NCI-H748 (cell line): Measurements from ENCODE around the gene PRSS33.

Experiments used
- DNase-seq: peaks from one replicate; lab custom pipeline; 2025; ENCODE audit not compliant: unreplicated experiment; lab: John Stamatoyannopoulos, UW

Gene PRSS33

DNA sequence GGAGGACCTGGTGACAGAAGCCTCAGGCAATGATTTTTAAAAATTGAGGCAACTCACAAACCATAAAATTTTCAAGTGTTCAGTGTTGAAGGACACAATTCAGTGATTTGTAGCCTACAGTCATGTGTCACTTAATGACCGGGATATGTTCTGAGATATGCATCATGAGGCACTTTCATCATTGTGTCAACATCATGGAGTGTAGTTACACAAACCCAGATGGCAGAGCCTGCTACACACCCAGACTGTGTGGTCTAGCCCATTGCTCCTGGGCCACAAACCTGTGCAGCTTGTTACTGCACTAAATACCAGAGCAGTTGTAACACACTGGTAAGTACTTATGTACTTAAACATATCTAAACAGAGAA is 12.5 kb upstream of the PRSS33 start:
- DNase-seq: no peak

GRCh38 chr16:2799205-2799858 is 12.0 kb upstream of the PRSS33 start:
- DNase-seq: no peak

DNA sequence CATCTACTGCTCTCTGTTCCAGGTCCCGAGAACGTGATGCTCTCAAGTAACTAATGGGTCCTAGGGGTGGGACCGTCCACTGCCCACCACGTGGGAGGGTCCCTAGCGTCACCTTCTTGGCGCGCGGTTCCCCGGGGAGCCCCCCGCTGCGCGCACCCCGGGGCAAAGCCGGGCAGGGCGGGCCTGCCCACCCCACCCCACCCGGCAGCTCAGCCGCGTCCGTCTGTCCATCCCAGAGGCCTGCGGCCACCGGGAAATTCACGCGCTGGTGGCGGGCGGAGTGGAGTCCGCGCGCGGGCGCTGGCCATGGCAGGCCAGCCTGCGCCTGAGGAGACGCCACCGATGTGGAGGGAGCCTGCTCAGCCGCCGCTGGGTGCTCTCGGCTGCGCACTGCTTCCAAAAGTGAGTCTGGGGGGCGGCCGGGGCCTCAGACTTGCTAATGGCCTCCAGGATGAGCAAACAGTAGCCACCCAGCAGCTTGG is 11.4 kb upstream of the PRSS33 start:
- DNase-seq: no peak

- no peak for DNase-seq
Measured at GRCh38 chr16:2795395-2796143, 8.2 kb upstream of the PRSS33 start.

DNA sequence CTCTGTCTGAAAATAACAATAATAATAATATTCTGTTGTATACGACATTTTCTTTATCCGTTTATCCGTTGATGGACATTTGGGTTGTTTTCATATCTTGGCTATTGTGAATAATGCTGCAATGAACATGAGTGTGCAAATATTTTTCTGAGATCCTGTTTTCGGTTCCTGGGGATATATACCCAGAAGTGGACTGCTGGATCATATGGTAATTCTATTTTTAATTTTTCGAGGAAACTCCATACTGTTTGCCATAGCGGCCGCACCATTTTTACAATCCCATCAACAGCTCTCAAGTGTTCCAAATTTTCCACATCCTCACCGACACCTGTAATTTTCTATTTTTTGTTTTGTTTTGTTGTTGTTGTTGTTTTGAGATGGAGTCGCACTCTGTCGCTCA is 5.6 kb upstream of the PRSS33 start:
- no peak for DNase-seq

DNA sequence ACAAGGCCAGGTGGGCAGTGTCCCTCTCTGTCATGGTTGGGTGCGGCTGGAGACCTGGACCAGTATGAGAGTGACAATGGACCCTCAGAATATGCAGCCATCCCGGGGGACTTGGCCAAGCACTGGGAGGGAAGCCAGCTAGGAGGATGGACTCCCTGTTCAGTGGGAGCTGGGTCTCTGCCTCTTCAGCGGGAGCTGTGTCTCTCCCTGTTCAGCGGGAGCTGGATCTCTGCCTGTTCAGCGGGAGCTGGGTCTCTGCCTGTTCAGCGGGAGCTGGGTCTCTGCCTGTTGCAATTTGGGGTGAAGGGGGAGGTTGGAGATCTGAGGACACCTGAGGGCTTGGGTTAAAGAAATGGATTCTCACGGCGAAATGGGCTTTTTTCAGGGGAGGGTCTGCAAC is 3.8 kb upstream of the PRSS33 start:
- DNase-seq: no peak

DNA sequence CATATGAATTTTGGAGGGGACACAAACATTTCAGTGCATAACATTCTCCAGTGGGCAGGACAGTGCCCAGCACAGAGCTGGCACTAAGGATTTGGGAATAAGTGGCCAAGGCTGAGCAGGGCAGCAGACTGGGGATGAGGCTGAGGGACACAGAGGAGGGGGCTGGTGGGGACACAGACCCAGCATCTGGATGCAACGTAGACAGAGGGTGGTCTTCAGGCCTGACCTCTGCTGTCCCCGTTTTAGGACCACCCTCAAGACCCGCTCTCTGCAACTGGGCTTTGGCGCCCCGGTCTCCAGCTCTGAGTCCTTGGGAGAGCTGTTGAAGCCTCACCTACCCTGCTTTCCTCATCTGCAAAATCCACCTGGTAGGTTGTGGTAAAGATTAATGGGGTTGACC is 3.3 kb upstream of the PRSS33 start:
- DNase-seq: no peak

DNA sequence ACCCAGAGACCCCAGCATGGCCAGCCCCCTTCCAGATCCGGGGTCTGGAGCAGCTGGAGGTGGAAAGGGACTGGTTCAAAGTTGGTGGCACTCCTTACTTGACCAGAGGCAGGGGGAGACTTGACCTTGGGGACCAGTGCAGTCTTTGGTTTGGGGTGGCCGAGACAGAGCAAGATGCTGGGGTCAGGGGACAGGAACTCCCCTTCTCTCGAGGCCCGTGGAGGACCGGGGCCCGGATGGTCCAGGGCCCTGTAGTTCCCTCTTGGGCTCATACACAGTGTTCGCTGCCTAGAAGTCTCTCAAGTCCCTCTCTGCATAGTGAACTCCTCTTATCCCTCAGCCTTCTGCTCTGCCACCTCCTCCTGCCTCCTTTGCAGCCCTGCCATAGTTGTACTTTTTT is 601 bp upstream of the PRSS33 start:
- no peak for DNase-seq

DNA sequence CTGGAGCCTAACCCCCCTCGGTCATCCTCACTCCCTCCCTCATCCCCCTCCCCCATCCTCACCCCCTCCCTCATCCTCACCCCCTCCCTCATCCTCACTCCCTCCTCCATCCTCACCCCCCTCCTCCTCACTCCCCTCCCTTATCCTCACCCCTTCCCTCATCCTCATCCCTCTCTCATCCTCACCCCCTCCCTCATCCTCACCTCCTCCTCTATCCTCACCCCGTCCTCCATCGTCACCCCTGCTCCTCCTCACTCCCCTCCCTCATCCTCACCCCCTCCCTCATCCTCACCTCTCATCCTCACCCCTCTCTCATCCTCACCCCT is 571 bp downstream of the PRSS33 start:
- no peak for DNase-seq

DNA sequence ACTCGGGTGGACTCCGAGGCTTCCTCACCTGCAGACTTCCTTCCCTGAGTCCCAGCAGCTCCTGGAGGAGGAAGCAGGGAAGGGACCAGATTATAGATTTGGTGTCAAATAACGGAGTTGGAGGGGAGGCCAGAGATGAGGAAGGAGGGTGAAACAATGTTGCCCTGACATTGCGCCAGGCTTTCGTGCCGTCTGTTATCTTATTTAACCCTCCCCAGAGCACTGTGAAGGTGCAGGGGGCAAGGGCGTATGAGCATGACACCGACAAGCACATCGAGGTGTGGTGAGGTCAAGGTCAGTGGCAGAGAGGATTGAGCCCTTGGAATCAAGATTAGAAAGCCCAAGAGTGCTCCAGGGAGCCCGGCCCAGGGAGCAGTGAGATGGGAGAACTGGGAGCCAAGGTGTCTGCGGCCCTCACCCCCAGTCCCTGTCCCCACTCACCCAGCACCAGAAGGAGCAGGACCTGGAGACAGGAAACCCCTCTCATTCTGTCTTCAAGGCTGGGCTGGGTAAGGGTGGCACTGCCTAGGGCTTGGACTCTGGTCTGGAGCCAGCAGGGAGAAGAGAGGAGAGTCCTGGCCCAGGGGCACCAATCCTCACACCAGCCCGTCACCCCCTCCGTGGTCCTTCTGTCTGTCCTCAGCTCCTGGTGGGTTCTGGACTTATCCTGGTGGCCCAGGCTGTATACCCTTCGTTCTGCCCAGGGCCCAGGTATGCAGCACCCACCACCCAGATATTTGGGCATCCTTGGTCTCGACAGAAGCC is 1.1 kb downstream of the PRSS33 start:
- no peak for DNase-seq

DNA sequence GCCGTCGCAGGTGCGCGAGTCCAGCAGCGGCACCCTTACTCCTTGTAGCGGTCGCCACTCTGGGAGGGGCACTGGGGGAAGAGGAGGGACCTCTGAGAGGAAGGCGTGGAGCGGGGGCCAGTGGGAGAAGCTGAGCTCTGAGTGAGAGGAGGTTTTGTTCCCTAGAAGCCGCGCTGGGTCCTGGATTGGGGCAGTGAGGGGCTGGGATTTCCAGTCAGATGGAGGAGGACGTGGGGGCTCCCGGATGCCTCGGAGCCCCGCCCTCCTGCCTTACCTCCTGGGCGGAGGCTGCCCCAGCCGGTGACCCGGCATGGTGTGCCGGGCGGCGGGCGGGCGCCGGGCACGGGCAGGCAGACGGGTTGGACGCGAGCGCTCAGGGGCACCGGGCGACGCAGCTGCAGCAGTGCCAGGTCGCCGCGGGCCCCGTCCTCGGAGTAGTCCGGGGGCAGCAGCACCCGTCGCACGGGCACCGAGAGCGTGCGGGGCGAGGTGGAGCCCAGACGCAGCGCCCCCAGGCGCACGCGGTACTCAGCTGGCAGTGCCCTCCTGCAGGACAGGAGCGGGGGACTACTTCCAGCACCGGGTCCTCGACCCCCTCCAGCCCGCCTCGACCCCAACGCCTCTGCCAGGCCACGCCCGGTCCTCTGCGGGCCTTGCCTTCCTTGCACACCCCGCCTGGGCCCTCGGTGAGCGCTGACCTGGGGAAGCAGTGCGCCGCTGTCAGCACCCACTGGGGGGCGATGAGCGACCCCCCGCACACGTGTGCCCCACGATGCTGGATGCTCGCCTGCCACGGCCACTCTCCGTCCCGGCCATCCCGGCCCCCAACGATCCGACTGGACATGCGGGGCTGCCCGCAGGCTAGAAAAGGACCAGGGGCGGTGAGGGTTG is 2.0 kb downstream of the PRSS33 start:
- peak; percentile 39 for DNase-seq

DNA sequence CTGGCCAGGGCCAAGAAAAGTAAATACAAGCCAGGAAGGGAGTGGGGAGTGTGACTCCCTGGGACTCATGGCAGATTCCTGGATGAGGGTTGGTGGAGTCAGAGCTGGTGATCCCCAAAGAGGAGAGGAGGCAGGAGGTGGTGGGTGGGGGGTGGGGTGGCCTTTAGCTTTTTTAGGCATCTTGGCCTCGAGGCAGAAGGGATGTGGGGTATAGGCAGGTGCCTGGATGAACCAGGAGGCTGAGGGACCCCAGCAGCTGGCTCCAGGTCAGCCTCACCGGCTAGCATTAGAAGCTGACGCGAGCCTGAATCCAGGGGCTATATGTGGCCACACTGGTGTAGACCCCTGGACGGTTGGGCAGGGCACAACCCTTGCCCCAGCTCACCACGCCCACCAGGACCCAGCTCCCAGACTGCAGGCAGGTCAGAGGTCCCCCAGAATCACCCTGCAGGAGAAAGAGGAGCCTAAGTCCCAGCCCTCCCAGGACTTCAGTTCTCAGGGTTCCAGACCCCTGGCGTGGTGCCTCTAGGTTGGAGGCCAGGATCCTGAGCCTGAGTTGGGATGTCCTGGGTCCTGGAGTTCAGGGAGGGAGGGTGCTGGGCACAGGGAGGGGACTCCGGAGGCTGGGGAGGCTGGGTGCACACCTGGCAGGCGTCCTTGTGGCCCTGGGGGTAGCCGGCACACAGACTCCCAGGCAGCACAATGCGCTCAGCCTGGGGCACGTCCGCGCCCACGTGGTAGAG is 2.8 kb downstream of the PRSS33 start:
- DNase-seq: no peak

DNA sequence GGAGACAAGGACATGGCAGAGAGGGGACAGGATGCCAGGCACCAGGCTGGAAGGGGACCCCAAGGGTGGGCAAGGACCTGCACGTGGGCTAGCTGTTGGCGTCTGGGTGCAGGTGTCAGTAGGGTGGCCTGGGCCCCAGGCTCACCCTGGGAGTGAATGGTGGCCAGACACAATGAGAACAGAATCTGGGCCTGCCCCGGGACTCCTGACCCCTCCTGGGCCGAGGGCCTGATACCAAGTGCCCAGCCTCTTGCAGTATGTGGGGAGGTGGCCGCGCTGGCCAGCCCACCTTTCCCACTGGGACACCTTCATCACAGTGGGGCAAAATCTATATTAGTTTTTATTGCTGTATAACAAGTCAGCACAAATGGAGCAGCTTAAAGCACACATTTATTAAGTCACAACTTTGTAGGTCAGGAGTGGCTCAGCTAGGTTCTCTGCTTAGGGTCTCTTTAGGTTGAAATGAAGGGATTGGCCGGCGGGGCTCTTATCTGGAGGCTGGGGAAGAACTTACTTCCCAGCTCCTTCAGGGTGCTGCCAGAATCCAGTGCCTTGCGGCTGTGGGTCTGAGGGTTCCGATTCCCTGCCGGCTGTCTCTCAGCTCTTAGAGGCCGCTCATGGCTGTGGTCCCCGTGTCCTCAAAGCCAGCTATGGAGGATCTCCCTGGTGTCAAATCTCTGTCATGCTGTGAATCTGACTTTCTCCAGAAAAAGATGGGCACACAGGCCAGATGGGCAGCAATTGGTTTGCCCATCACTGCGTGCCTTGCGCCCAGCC is 3.6 kb downstream of the PRSS33 start:
- no peak for DNase-seq

DNA sequence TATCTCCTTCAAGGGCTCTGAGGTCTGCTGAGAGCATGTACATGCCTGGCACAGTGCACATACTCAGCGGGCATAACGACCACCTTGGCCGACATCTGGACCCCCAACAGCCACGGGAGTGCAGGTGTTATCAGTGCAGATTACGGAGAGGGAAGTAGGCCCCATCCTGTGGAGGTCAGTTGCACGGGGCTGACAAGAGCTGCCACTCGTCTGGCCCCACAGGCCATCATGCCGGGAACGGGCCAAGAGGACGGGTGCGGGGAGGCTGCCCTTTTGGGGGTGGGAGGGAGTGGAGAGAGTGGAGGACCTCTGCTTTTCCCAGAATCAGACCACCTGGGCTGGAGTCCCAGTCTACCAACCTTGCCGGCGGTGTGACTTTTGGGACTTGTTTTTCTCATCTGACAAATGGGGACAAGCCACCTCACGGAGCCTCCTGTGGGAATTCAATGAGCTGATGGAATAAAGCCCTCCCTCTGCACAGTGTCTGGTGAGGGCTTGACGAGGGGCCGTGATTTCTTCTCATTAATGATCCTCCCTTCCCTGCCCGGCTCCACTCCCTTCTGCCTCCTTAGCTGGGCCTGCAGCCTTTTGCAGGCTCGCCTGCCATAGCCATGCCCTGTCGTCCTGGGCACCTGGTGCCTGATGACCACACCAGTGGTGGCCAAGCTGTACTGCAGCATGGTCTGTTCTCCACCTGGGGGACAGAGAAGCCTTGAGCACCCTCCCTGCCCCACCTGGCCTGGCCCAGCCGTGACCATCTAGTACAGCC is 4.6 kb downstream of the PRSS33 start:
- no peak for DNase-seq

DNA sequence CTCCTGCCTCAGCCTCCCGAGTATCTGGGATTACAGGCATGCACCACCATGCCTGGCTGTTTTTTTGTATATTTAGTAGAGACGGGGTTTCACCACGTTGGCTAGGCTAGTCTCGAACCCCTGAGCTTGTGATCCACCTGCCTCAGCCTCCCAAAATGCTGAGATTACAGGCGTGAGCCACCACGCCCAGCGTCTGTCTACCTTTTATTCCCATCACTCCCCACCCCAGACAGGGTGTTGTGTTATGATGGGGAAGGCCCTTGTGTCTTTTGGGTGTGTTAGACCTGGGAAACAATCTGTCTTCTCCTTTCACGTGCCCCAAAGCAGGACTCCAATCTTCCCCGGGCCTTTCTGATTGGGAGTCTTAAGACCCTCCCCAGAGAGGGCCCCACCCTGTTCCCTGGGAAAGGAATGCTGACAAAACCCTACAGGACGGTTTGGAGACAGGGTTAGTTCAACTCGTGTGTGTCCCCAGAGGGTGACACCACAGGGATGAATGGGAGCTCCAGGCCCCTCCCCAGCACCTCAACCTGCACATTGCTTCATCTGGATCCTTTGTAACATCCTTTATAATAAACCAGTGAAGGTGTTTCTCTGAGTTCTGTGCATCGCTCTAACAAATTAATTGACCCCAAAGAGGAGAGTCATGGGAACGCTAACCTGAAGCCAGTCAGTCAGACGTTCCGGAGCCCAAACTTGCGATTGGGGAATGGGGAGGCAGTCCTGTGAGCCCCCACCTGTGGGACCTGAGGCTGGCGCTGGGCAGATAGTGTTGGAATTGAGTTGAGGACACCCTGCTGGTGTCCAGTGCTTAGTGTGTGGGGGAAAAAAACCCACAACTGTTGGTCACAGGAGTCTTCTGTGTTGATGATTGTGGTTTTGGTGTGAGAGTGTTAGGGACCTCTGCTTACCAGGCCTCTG is 7.1 kb downstream of the PRSS33 start:
- no peak for DNase-seq

- DNase-seq: no peak
Measured at GRCh38 chr16:2779151-2779920, 8.0 kb downstream of the PRSS33 start.

- no peak for DNase-seq
Measured at GRCh38 chr16:2778630-2778958, 8.8 kb downstream of the PRSS33 start.
